ENCODE data around the gene S1PR1. TPM values are rescaled to one million over a fixed set of nuclear protein-coding genes. Genes with fewer than 3 reads are reported as not detected.
"Not testable (repeated sequence)": the region's sequence is repeated elsewhere in the genome, so short reads cannot be mapped to it uniquely, and the experiment has no call there.

Gene S1PR1
- polyA plus RNA-seq (ENCODE audit: low read depth in 6 of 6), result 100 to 1,000 TPM; 102 to 159 (median 133) TPM

GRCh38 chr1:101236516-101237228 is at the start of gene S1PR1:
Gene S1PR1, plus strand, starts transcription at chr1:101237019. Its CDS starts 1,966 bp downstream, at chr1:101238985.
- H3K9me3 Mint-ChIP-seq, result peaks cover 0 to 4% (median 0%) of the 10 kb centered on the region in 7 donors
- peaks cover 14 to 40% of the 10 kb centered on the region in 2 donors for H3K36me3 Mint-ChIP-seq
- peak within 1 kb of the TSS; percentile 95 to 99 (median 98) for H3K27ac Mint-ChIP-seq
- peak; percentile 69 for DNase-seq
- peak; percentile 41 to 48 for ATAC-seq (ENCODE audit: low read depth in 2 of 2)
- H3K4me3 Mint-ChIP-seq, result peak within 1 kb of the TSS; percentile 87 to 99 (median 98)
- peaks cover 54 to 58% (median 57%) of the 10 kb centered on the region in 3 donors for H3K4me1 Mint-ChIP-seq
- H3K27me3 Mint-ChIP-seq, result no peaks in the 10 kb centered on the region

GRCh38 chr1:101187297-101187696 is 49.5 kb upstream of the S1PR1 start:
- Mint-ChIP-seq H3K4me1 (peaks cover 18 to 26% (median 20%) of the 10 kb centered on the region in 3 donors), H3K27ac (no peak overlapping the region), H3K27me3 (no peaks in the 10 kb centered on the region), H3K4me3 (no peak overlapping the region), H3K9me3 (peaks cover 0 to 2% (median 0%) of the 10 kb centered on the region in 7 donors), H3K36me3 (peaks cover 0 to 8% of the 10 kb centered on the region in 2 donors)
- ATAC-seq (ENCODE audit: low read depth in 2 of 2), result no peak
- DNase-seq, result no peak

GRCh38 chr1:101188331-101188730 is 48.5 kb upstream of the S1PR1 start:
- Mint-ChIP-seq H3K27me3 (no peaks in the 10 kb centered on the region), H3K4me1 (peaks cover 18 to 26% (median 20%) of the 10 kb centered on the region in 3 donors), H3K27ac (peak overlapping the region in 1 of 6 donors; percentile 26), H3K9me3 (peaks cover 0 to 2% (median 0%) of the 10 kb centered on the region in 7 donors), H3K4me3 (no peak overlapping the region), H3K36me3 (peaks cover 0 to 8% of the 10 kb centered on the region in 2 donors)
- DNase-seq (no peak), ATAC-seq (ENCODE audit: low read depth in 2 of 2) (no peak)

- H3K27me3 Mint-ChIP-seq; H3K9me3 Mint-ChIP-seq; ATAC-seq (ENCODE audit: low read depth in 2 of 2); H3K36me3 Mint-ChIP-seq; H3K4me3 Mint-ChIP-seq; H3K27ac Mint-ChIP-seq; DNase-seq: not testable (repeated sequence)
- H3K4me1 Mint-ChIP-seq, result peaks cover 18 to 26% (median 21%) of the 10 kb centered on the region in 3 donors
These were observed 47.9 kb upstream of the S1PR1 start for GRCh38 chr1:101188968-101189367.

GRCh38 chr1:101190441-101190840 is 46.4 kb upstream of the S1PR1 start:
- Mint-ChIP-seq H3K27me3 (no peaks in the 10 kb centered on the region), H3K4me1 (peaks cover 18 to 26% (median 21%) of the 10 kb centered on the region in 3 donors), H3K27ac (no peak overlapping the region), H3K9me3 (peaks cover 0 to 2% (median 0%) of the 10 kb centered on the region in 7 donors), H3K36me3 (peaks cover 0 to 8% of the 10 kb centered on the region in 2 donors), H3K4me3 (no peak overlapping the region)
- DNase-seq (no peak), ATAC-seq (ENCODE audit: low read depth in 2 of 2) (no peak)

- H3K9me3 Mint-ChIP-seq, result peaks cover 0 to 4% (median 1%) of the 10 kb centered on the region in 7 donors
- no peak for DNase-seq
- peaks cover 18 to 26% (median 21%) of the 10 kb centered on the region in 3 donors for H3K4me1 Mint-ChIP-seq
- H3K27me3 Mint-ChIP-seq, result no peaks in the 10 kb centered on the region
- H3K4me3 Mint-ChIP-seq, result no peak overlapping the region
- peaks cover 0 to 7% of the 10 kb centered on the region in 2 donors for H3K36me3 Mint-ChIP-seq
- peak overlapping the region in 1 of 6 donors; percentile 4 for H3K27ac Mint-ChIP-seq
- ATAC-seq (ENCODE audit: low read depth in 2 of 2), result peak in 1 of 2 donors; percentile 37
These were observed 45.8 kb upstream of the S1PR1 start for GRCh38 chr1:101191049-101191448.

- H3K27me3 Mint-ChIP-seq, result no peaks in the 10 kb centered on the region
- peaks cover 0 to 9% (median 0%) of the 10 kb centered on the region in 7 donors for H3K9me3 Mint-ChIP-seq
- ATAC-seq (ENCODE audit: low read depth in 2 of 2) (no peak), DNase-seq (no peak)
- peaks cover 15 to 21% (median 21%) of the 10 kb centered on the region in 3 donors for H3K4me1 Mint-ChIP-seq
- H3K27ac Mint-ChIP-seq, result peak overlapping the region in 1 of 6 donors; percentile 56
- H3K36me3 Mint-ChIP-seq, result no peaks in the 10 kb centered on the region
- no peak overlapping the region for H3K4me3 Mint-ChIP-seq
These were observed 43.1 kb upstream of the S1PR1 start for GRCh38 chr1:101193733-101194169.

- Mint-ChIP-seq H3K27me3 (no peaks in the 10 kb centered on the region), H3K4me1 (peaks cover 21 to 26% (median 24%) of the 10 kb centered on the region in 3 donors), H3K27ac (no peak overlapping the region), H3K36me3 (no peaks in the 10 kb centered on the region), H3K9me3 (peaks cover 0 to 9% (median 0%) of the 10 kb centered on the region in 7 donors), H3K4me3 (no peak overlapping the region)
- no peak for DNase-seq
- ATAC-seq (ENCODE audit: low read depth in 2 of 2), result no peak
These were observed 42.1 kb upstream of the S1PR1 start for GRCh38 chr1:101194746-101195145.

GRCh38 chr1:101196668-101197067 is 40.2 kb upstream of the S1PR1 start:
- peaks cover 6 to 12% (median 7%) of the 10 kb centered on the region in 3 donors for H3K4me1 Mint-ChIP-seq
- no peaks in the 10 kb centered on the region for H3K27me3 Mint-ChIP-seq
- H3K36me3 Mint-ChIP-seq, result no peaks in the 10 kb centered on the region
- ATAC-seq (ENCODE audit: low read depth in 2 of 2) (no peak), DNase-seq (no peak)
- H3K4me3 Mint-ChIP-seq, result peak overlapping the region in 1 of 8 donors; percentile 25
- H3K9me3 Mint-ChIP-seq, result peaks cover 0 to 9% (median 0%) of the 10 kb centered on the region in 7 donors
- H3K27ac Mint-ChIP-seq, result no peak overlapping the region

GRCh38 chr1:101198842-101199636 is 37.8 kb upstream of the S1PR1 start:
- H3K27ac Mint-ChIP-seq, result peak overlapping the region in 2 of 6 donors; percentile 22 to 61
- H3K27me3 Mint-ChIP-seq, result no peaks in the 10 kb centered on the region
- ATAC-seq (ENCODE audit: low read depth in 2 of 2) (peak; percentile 28 to 57), DNase-seq (no peak)
- H3K4me1 Mint-ChIP-seq, result peaks cover 3 to 10% (median 6%) of the 10 kb centered on the region in 3 donors
- H3K4me3 Mint-ChIP-seq, result no peak overlapping the region
- peaks cover 0 to 9% (median 0%) of the 10 kb centered on the region in 7 donors for H3K9me3 Mint-ChIP-seq
- H3K36me3 Mint-ChIP-seq, result no peaks in the 10 kb centered on the region

GRCh38 chr1:101199637-101199982 is 37.2 kb upstream of the S1PR1 start:
- Mint-ChIP-seq H3K36me3 (no peaks in the 10 kb centered on the region), H3K4me1 (peaks cover 3 to 10% (median 6%) of the 10 kb centered on the region in 3 donors), H3K27me3 (no peaks in the 10 kb centered on the region), H3K9me3 (peaks cover 0 to 9% (median 0%) of the 10 kb centered on the region in 7 donors), H3K27ac (peak overlapping the region in 1 of 6 donors; percentile 7), H3K4me3 (no peak overlapping the region)
- ATAC-seq (ENCODE audit: low read depth in 2 of 2), result no peak
- DNase-seq, result no peak

- Mint-ChIP-seq H3K4me3 (no peak overlapping the region), H3K27me3 (no peaks in the 10 kb centered on the region), H3K9me3 (peaks cover 0 to 9% (median 0%) of the 10 kb centered on the region in 7 donors), H3K27ac (no peak overlapping the region), H3K4me1 (peaks cover 3 to 10% (median 6%) of the 10 kb centered on the region in 3 donors), H3K36me3 (no peaks in the 10 kb centered on the region)
- DNase-seq, result no peak
- no peak for ATAC-seq (ENCODE audit: low read depth in 2 of 2)
These were observed 36.3 kb upstream of the S1PR1 start for GRCh38 chr1:101200513-101200912.

GRCh38 chr1:101203820-101204540 is 32.8 kb upstream of the S1PR1 start:
- DNase-seq (no peak), ATAC-seq (ENCODE audit: low read depth in 2 of 2) (no peak)
- H3K27me3 Mint-ChIP-seq, result no peaks in the 10 kb centered on the region
- H3K4me3 Mint-ChIP-seq, result no peak overlapping the region
- no peaks in the 10 kb centered on the region for H3K9me3 Mint-ChIP-seq
- H3K27ac Mint-ChIP-seq, result no peak overlapping the region
- peaks cover 3 to 4% (median 4%) of the 10 kb centered on the region in 3 donors for H3K4me1 Mint-ChIP-seq
- H3K36me3 Mint-ChIP-seq, result no peaks in the 10 kb centered on the region
